ENCODE measurements around the gene CIAO3.

- TF ChIP-seq POLR2A (IDR thresholded peaks at IDR 0.05; ENCODE audit: low read length), result no peak
- TF ChIP-seq GATA1 (IDR thresholded peaks at IDR 0.05; ENCODE audit: low read depth, low read length), result no peak
These were observed 25.4 kb upstream of the CIAO3 start for GRCh38 chr16:766008-766819.
